ENCODE results near the gene GTPBP3. TPM values are rescaled to one million over a fixed set of nuclear protein-coding genes. Genes with fewer than 3 reads are reported as not detected.

Gene GTPBP3, protein sequence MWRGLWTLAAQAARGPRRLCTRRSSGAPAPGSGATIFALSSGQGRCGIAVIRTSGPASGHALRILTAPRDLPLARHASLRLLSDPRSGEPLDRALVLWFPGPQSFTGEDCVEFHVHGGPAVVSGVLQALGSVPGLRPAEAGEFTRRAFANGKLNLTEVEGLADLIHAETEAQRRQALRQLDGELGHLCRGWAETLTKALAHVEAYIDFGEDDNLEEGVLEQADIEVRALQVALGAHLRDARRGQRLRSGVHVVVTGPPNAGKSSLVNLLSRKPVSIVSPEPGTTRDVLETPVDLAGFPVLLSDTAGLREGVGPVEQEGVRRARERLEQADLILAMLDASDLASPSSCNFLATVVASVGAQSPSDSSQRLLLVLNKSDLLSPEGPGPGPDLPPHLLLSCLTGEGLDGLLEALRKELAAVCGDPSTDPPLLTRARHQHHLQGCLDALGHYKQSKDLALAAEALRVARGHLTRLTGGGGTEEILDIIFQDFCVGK
- 10.4 and 32.6 TPM in 2 replicates for total RNA-seq

DNA sequence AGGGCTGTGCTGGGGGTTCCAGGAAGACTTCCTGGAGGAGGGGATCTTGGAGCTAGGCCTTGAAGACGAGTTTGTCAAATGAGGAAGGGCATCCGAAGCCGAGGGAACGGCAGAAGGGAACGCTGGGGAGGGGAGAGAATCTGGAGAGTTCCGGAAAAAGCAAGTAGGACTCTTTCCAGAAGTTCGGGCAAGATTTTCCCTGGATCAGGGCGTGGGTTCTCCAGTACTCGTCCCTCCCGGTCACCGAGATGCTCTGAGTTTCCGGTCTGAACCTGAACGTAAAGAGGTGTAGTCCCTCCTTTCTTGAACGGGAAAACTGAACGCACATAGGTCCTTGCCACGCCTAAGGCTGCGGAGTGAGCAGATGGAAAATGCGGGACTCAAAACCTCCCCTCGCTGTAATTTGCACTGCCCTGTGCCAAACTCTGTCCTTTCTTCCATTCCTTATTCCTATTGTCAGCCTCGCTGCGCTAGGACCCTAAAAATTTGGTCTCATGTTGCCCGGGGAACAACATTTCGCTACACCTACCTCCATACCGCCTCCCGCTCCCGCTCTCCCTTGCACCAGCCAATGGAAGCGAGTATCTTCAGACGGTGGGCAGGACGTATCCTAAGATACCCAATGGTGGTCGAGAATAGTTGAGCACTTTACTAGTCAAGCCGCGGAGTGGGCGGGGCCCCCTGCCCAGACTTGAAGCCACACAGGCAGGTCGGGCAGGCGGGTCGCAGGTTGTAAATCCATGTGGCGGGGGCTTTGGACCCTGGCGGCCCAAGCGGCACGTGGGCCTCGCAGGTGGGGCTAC, at the start of gene GTPBP3:
Gene GTPBP3 (plus strand): TSS at position 682 of the 803 bp plus-strand sequence. CDS start 59 bp downstream, at position 741.

DNA sequence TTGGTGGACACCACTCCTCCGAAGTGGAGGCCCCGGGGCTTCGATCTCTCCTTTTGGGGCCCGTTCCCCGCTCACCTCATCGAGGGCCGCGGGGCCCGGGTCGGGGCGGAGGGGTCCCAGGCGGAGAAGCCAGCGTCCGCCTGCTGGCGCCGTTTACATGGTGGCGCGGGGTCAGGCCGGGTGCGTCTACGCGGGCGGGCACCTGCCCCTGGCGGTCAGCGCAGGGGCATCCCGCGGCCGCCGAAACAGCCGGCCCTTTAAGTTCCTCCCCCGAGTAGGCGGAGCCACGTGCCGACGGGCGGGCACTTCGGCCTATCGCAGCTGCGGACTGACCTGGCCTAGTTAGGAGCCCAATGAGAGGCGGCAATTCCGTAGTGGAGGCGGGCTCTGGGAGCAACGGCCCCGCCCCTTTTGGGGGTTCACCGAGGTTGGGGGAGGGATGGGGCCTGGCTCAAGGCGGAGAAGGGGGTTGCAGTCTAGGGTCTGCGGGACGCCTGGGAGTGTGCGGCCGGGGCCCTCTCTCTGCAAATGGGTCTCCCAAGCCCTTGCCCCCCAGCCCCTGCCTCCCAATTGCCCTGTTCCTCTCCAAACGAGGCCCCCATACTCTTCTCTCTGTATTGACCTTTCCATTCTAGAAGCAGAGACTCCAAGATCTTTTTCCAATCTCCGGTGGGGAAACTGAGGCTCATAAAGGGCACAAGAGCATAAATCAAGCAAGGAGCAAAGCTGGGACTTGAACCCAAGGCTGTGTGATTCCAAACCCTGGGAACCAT, 34.0 kb upstream of the GTPBP3 start, which contains the start of gene ABHD8:
Gene ABHD8 (minus strand): TSS at position 259 of the 773 bp plus-strand sequence. CDS start 1,809 bp downstream, outside the sequence.

DNA sequence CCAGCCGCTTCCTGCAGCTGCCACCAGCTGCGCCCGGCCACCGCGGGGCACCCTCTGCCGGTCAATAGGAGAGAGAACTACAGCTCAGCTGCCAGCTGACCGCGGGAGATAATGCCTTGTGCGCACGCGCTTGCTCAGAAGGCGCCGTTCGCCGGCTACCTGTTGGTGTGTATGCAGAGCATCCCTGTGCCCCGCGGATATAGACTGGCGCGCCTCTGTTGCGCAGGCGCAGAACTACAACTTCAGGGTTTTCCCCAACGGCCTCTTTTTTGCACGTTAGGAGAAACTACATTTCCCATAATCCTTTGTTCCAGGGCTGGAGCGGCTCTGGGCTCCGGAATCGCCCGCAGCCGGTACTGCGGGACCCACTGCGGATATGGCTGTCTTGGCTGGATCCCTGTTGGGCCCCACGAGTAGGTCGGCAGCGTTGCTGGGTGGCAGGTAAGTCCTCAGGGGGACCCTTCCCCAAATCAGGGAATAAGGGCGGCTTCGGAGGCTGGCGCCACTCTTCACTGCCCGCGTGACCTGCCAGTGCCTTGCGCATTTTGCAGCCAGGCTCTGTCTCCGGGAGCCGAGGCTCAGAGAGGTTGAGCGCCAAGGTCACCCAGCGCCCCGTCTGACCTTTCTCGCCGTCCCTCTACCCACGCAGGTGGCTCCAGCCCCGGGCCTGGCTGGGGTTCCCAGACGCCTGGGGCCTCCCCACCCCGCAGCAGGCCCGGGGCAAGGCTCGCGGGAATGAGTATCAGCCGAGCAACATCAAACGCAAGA, 31.7 kb upstream of the GTPBP3 start, which contains the start of gene MRPL34:
Gene MRPL34 (plus strand): TSS at position 356 of the 768 bp plus-strand sequence. CDS start 21 bp downstream, at position 377.

DNA sequence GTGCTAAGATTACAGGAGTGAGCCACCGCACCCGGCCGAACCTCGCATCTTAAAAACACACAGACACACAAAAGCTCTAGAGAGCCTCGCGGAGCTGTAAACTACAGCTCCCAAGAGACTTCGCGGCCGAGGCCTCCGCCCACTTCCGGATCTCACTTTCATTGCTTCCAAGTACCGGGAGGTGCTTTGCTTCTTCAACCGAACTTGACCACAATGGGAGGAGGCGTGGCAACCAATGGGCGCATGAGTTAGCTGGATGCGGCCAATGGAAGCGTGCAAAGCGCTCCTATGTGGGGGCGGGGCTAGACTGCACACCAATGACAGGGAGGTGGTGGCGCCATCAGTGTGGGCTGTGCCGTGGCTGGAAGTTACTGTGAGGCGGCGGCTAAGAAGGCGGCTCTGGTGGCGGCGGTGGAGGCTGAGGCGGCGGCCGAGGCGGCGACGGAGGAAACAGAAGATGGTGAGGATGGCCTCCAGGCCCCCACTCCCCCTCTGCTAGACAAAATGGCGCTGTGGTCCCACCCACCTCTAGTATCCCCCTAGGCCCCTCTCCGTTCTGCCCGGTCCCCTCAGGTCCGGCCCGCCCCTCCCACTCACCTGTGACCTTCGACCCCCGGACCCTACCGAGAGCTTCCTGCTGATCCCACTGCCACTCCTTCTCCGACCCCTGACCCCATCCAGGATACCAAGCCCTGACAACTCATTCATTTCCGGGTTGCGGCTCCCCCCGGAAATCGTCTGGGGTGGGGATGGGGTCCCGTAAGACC, 28.0 kb upstream of the GTPBP3 start, which contains the start of gene DDA1:
Gene DDA1 (plus strand): TSS at position 366 of the 767 bp plus-strand sequence. CDS start 92 bp downstream, at position 458.

DNA sequence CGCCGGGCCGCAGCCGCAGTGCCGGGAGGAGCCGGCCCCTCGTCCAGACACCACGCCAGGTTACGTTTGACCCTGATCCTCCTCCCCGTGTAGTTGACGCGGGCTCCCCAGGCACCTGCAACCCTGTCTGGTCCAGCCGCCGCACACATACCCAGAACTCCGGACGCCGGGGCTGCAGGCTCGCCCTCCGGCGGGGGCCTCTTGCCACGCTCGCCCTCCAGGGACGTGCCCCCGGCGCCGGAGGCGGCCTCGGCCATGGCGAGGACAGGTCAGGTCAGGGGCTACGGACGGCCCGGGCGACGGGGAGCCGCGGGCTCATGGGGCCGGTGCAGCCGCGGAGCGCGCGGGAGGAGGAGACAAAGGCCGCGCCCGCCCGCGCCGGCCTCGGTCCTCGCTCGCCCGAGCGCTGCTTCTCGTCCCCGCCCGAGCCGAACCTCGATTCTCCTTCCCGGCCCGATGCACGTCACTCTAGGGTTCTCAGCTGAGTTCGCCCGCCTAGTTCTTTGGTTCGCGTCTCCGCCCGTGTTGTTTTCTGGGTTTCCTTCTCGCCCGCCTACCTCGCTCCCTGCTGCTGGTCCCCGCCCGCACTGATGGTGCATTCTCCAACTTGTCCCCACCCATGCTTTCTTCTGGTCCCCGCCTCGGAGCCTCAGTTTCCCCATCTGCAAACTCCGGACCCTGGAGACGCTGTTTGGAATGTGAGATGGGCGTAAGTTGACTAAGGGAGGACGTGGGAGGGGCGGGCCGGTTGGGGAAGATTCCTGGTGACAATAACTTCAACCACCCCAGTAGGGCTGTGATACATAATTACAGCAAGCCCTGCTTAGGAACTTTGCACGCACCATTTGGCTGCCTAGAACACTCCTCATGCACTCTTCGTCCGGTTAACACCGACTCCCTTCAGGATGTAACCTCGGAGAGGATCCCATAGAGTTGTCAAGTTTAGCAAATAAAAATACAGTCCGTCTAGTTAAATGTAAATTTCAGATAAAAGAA, 2.6 kb upstream of the GTPBP3 start, which contains the start of gene ANO8:
Gene ANO8 (minus strand): TSS at position 442 of the 996 bp plus-strand sequence. CDS start 185 bp downstream, at position 257.

DNA sequence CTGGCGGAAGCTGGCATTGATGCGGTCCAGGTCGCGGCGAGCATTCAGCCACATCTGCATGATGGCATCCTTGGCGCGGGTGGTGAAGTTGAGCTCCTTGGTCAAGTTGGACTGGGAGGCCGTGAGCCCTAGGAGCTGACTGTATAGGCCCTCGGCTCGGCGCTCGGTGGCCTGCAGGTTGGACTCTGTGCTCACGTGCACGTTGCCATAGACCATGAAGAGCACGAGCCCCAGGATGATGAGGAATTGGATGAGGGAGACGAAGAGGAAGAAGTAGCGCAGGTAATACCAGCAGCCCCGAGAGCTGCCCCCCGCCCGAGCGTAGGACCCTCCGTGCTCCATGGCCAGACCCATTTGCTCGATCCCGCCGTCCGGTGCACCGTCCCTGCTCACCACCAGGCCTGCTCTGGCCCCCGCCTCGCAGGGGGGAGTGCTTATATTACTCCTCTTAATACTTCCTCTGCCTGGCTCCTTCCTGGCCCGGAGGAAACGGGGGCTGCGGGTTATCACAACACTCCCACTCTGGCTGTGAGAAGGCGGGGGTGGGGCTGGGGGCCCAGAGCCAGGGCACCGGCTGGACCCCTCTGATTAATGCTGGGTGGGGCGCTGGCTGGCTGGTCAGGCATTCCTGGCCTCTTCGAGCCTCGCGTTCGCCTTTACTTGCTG, 39.7 kb downstream of the GTPBP3 start, which contains the start of gene PLVAP:
Gene PLVAP (minus strand): TSS at position 408 of the 666 bp plus-strand sequence. CDS start 54 bp downstream, at position 354.

Other genes starting within 250 kb of the GTPBP3 start
- 12.8 and 22.0 TPM in 2 replicates for gene USE1, start 122.2 kb upstream of the GTPBP3 start, total RNA-seq
- 1.5 and 2.1 TPM in 2 replicates for gene OCEL1, start 111.3 kb upstream of the GTPBP3 start, total RNA-seq
- gene NR2F6, start 91.6 kb upstream of the GTPBP3 start, total RNA-seq = 29.3 and 39.3 TPM in 2 replicates
- 27.4 and 34.0 TPM in 2 replicates for gene USHBP1, start 72.8 kb upstream of the GTPBP3 start, total RNA-seq
- 91.3 and 113 TPM in 2 replicates for gene BABAM1, start 70.1 kb upstream of the GTPBP3 start, total RNA-seq
- 0.49 and 0.76 TPM in 2 replicates for gene ANKLE1, start 55.7 kb upstream of the GTPBP3 start, total RNA-seq
- 5.2 and 7.2 TPM in 2 replicates for gene ABHD8, start 34.1 kb upstream of the GTPBP3 start, total RNA-seq
- 16.3 and 24.4 TPM in 2 replicates for gene MRPL34, start 31.7 kb upstream of the GTPBP3 start, total RNA-seq
- gene DDA1, start 28.0 kb upstream of the GTPBP3 start, total RNA-seq = 14.4 and 38.8 TPM in 2 replicates
- 2.4 and 6.1 TPM in 2 replicates for gene ANO8, start 2.7 kb upstream of the GTPBP3 start, total RNA-seq
- gene PLVAP, start 39.8 kb downstream of the GTPBP3 start, total RNA-seq = 11.8 and 12.5 TPM in 2 replicates
- not detected in 2 replicates for gene CCDC194, start 56.6 kb downstream of the GTPBP3 start, total RNA-seq
- gene BST2, start 68.1 kb downstream of the GTPBP3 start, total RNA-seq = 36.9 and 54.1 TPM in 2 replicates
- 20.9 and 36.8 TPM in 2 replicates for gene MVB12A, start 82.5 kb downstream of the GTPBP3 start, total RNA-seq
- not detected in 2 replicates for gene TMEM221, start 111.1 kb downstream of the GTPBP3 start, total RNA-seq
- not detected in 2 replicates for gene NXNL1, start 123.4 kb downstream of the GTPBP3 start, total RNA-seq
- gene SLC27A1, start 133.0 kb downstream of the GTPBP3 start, total RNA-seq = 10.0 and 30.6 TPM in 2 replicates
- 49.5 and 52.9 TPM in 2 replicates for gene PGLS, start 174.1 kb downstream of the GTPBP3 start, total RNA-seq
- gene COLGALT1, start 218.1 kb downstream of the GTPBP3 start, total RNA-seq = 107 and 188 TPM in 2 replicates